ENCODE results near the gene HTR3D. TPM values are rescaled to one million over a fixed set of nuclear protein-coding genes. Genes with fewer than 3 reads are reported as not detected.

Gene HTR3D
- total and polyA plus RNA-seq, 2 of the 13 experiments (the other 11 are each of a cell fraction or from before 2014, with no cell fraction given), result not detected

DNA sequence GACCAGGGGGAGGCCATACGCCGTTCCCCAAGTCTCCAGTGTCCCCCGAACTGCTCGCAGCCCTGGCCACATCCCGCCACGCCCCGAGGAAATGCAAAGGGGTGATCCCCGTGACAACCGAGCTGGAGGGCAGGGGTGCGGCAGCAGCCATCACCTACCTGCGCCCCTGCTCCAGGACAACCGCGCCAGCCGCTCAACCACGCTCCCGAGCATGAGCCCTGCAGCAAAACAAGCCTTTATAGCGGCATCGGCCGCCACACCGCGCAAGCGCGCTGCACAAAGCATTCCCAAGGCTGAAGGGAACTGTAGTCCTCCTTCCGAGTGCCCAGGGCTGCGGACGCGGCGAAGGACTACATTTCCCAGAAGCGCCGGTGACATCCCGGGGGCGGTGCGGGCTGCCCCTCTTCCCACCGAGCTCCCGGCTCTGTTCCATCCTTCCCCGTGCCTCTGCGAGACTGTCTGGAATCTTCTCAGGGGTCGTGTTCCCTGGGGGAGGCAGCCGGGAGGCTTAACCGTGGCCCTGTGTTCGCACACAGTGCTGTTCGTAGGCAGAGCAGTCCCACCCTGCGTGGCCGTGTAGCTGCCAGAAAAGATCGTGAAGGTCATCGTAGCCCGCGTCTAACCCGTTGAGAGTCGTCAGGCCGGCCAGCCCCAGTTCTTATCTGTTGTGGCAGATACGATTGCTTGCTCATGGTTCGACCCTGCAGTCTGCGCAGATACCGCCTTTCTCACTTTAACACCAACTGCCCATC lies 13.7 kb upstream of the HTR3D start, which contains the start of gene ABCC5 (continued):
- TF ChIP-seq, protein P1, sequence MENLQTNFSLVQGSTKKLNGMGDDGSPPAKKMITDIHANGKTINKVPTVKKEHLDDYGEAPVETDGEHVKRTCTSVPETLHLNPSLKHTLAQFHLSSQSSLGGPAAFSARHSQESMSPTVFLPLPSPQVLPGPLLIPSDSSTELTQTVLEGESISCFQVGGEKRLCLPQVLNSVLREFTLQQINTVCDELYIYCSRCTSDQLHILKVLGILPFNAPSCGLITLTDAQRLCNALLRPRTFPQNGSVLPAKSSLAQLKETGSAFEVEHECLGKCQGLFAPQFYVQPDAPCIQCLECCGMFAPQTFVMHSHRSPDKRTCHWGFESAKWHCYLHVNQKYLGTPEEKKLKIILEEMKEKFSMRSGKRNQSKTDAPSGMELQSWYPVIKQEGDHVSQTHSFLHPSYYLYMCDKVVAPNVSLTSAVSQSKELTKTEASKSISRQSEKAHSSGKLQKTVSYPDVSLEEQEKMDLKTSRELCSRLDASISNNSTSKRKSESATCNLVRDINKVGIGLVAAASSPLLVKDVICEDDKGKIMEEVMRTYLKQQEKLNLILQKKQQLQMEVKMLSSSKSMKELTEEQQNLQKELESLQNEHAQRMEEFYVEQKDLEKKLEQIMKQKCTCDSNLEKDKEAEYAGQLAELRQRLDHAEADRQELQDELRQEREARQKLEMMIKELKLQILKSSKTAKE (CRISPR knock-in tag; IDR thresholded peaks at IDR 0.05; ENCODE audit: borderline replicate concordance), result peak; percentile 21; the same call in 1 of the 2 replicates
- TF ChIP-seq MTA1 (CRISPR knock-in tag; IDR thresholded peaks at IDR 0.05; ENCODE audit: borderline replicate concordance), result peak; percentile 75; the same call in 1 of the 2 replicates
- TF ChIP-seq FOXM1 (CRISPR knock-in tag; IDR thresholded peaks at IDR 0.05), result no peak
- TF ChIP-seq ASH2L (IDR thresholded peaks at IDR 0.05; ENCODE audit: insufficient read length, low read depth, low read length), result peak; percentile 59
- peak; percentile 41; the same call in 1 of the 2 replicates for TF ChIP-seq ZNF335 (CRISPR knock-in tag; IDR thresholded peaks at IDR 0.05)
- TF ChIP-seq ZNF101 (CRISPR knock-in tag; IDR thresholded peaks at IDR 0.05; ENCODE audit: borderline replicate concordance, low read depth), result no peak
- TF ChIP-seq GFI1 (CRISPR knock-in tag; IDR thresholded peaks at IDR 0.05; ENCODE audit: borderline replicate concordance), result 0 out of 2 replicates have a peak, but pooled peaks have one; percentile 10
- TF ChIP-seq, protein P2, sequence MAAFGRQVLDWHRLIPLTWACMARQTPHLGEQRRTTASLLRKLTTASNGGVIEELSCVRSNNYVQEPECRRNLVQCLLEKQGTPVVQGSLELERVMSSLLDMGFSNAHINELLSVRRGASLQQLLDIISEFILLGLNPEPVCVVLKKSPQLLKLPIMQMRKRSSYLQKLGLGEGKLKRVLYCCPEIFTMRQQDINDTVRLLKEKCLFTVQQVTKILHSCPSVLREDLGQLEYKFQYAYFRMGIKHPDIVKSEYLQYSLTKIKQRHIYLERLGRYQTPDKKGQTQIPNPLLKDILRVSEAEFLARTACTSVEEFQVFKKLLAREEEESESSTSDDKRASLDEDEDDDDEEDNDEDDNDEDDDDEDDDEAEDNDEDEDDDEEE (CRISPR knock-in tag; IDR thresholded peaks at IDR 0.05), result peak; percentile 75; the same call in 1 of the 2 replicates
- TF ChIP-seq, protein P3, sequence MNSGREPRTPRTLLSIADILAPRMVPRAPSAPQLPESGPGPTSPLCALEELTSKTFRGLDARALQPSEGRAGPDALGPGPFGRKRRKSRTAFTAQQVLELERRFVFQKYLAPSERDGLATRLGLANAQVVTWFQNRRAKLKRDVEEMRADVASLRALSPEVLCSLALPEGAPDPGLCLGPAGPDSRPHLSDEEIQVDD (CRISPR knock-in tag; IDR thresholded peaks at IDR 0.05; ENCODE audit: borderline replicate concordance), result no peak
- TF ChIP-seq YEATS2 (CRISPR knock-in tag; IDR thresholded peaks at IDR 0.05; ENCODE audit: borderline replicate concordance), result peak; percentile 83; the same call in 1 of the 2 replicates
- no peak for TF ChIP-seq ZZZ3 (CRISPR knock-in tag; IDR thresholded peaks at IDR 0.05; ENCODE audit: borderline replicate concordance)
- no peak for TF ChIP-seq CBX1 (IDR thresholded peaks at IDR 0.05; ENCODE audit: low read depth)
- TF ChIP-seq ETV5 (CRISPR knock-in tag; IDR thresholded peaks at IDR 0.05; ENCODE audit: borderline replicate concordance), result no peak; the same call in 1 of the 2 replicates
- TF ChIP-seq, protein P4, sequence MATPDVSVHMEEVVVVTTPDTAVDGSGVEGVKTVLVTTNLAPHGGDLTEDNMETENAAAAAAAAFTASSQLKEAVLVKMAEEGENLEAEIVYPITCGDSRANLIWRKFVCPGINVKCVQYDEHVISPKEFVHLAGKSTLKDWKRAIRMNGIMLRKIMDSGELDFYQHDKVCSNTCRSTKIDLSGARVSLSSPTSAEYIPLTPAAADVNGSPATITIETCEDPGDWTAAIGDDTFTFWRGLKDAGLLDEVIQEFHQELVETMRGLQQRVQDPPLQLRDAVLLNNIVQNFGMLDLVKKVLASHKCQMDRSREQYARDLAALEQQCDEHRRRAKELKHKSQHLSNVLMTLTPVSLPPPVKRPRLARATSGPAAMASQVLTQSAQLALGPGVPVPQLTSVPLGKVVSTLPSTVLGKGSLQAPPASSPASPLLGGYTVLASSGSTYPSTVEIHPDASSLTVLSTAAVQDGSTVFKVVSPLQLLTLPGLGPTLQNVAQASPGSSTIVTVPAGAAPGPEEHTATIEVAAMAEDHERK (CRISPR knock-in tag; IDR thresholded peaks at IDR 0.05; ENCODE audit: low read depth), result no peak
- peak; percentile 51 for TF ChIP-seq YY1 (IDR thresholded peaks at IDR 0.05; ENCODE audit: insufficient read depth, insufficient replicate concordance, low read depth, low read length)
- no peak for TF ChIP-seq ZNF850 (CRISPR knock-in tag; conservative IDR thresholded peaks at IDR 0.05)
- TF ChIP-seq, protein P5, sequence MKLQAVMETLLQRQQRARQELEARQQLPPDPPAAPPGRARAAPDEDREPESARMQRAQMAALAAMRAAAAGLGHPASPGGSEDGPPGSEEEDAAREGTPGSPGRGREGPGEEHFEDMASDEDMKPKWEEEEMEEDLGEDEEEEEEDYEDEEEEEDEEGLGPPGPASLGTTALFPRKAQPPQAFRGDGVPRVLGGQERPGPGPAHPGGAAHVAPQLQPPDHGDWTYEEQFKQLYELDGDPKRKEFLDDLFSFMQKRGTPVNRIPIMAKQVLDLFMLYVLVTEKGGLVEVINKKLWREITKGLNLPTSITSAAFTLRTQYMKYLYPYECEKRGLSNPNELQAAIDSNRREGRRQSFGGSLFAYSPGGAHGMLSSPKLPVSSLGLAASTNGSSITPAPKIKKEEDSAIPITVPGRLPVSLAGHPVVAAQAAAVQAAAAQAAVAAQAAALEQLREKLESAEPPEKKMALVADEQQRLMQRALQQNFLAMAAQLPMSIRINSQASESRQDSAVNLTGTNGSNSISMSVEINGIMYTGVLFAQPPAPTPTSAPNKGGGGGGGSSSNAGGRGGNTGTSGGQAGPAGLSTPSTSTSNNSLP (IDR thresholded peaks at IDR 0.05; ENCODE audit: low read depth, low read length), result no peak
- TF ChIP-seq, protein P6, sequence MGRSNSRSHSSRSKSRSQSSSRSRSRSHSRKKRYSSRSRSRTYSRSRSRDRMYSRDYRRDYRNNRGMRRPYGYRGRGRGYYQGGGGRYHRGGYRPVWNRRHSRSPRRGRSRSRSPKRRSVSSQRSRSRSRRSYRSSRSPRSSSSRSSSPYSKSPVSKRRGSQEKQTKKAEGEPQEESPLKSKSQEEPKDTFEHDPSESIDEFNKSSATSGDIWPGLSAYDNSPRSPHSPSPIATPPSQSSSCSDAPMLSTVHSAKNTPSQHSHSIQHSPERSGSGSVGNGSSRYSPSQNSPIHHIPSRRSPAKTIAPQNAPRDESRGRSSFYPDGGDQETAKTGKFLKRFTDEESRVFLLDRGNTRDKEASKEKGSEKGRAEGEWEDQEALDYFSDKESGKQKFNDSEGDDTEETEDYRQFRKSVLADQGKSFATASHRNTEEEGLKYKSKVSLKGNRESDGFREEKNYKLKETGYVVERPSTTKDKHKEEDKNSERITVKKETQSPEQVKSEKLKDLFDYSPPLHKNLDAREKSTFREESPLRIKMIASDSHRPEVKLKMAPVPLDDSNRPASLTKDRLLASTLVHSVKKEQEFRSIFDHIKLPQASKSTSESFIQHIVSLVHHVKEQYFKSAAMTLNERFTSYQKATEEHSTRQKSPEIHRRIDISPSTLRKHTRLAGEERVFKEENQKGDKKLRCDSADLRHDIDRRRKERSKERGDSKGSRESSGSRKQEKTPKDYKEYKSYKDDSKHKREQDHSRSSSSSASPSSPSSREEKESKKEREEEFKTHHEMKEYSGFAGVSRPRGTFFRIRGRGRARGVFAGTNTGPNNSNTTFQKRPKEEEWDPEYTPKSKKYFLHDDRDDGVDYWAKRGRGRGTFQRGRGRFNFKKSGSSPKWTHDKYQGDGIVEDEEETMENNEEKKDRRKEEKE (IDR thresholded peaks at IDR 0.05), result no peak

Measured in HepG2 (cell line).